ENCODE results near the gene ZNF318.

Gene ZNF318

DNA sequence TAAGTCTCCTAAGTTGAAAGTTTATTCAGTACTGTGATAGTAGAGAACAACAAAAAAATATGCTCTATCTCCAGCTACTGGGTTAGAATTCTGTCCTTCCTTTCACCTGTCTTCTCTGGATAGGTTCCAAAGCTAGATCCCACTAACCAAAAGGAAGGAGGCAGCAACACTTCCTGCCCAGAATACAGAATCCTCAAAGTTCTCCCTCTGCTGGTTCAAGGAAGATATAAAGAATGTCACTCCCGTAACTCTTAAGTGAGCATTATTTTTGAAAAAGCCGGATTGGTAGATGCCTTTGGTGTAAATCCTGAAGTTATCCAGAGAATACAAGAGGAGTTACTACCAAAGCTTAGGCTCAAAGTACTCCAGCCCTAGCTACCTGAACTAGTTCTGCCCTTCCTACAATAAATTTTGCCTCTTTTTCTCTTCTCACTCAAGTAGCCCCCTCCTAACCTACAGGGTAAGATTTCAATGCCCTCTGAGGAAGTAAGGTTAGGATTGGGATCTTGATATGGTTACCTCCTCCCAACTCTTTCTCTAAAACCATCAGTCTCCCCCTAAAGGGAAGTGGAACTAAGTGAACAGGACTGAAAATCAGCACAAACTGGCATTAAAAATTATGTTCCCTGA lies 34.9 kb downstream of the ZNF318 start:
- DNase-seq (ENCODE audit: insufficient read length, low spot score) (peak; percentile 23), FAIRE-seq (peak; percentile 95)
- TF ChIP-seq POLR2A (IDR thresholded peaks at IDR 0.05; ENCODE audit: low read depth, low read length), result no peak

DNA sequence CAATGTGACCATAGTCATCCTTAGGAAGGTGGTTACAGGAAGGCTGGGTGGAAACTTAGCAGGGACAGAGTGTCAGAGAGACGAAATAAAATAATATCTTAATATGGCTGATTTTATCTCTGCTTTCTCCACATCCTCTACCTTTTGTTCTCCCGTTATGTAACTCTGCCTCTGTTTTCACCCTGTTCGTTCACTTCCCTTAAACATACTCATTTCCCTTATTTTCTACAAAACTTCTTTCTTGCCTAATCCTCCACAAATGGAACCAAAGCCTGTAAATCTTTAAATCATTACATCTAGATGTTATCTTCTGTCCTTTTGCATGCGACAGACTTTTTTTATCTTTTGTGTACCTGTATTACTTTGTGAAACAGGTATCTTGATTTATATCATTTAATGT lies 37.6 kb downstream of the ZNF318 start:
- FAIRE-seq, result no peak
- TF ChIP-seq POLR2A (IDR thresholded peaks at IDR 0.05; ENCODE audit: low read depth, low read length), result no peak
- DNase-seq (ENCODE audit: insufficient read length, low spot score), result no peak

DNA sequence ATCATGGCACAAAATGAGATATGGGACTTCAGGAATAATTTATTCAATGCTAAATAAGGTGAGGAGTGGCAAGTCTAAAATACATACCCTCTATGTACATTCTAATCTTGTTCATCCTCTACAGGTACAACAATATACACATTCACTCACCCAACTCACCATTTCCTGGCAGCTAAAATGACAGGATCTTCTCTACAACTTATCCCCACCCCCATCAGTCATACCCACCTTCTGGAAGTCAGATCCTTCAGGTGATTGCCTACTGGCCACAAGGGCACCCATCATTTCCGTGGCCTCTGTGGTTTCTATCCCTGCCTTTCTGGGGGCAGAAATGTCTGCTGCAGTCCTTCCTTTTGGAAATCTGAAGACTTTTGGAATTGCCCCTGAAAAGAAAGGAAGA lies 38.0 kb downstream of the ZNF318 start:
- no peak for TF ChIP-seq POLR2A (IDR thresholded peaks at IDR 0.05; ENCODE audit: low read depth, low read length)
- FAIRE-seq (no peak), DNase-seq (ENCODE audit: insufficient read length, low spot score) (no peak)

DNA sequence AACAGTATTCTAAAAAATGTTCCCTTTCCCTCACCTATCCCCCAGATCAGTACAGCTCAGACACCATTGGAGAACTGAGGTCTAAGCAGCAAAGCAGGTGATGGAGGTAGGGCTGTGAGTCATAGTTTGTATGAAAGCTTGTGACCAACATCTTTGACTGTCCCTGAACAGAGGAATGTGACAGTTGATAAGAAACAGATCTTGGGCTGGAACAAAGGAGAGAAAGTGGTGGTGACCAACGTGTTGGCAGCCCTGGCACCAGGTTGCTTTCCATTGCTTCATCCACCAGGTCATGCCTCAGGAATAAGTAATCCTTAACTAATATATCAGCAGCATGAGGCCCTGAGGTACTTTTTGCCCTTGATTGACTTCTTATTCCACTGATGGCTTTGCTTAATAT lies 40.9 kb downstream of the ZNF318 start:
- DNase-seq (ENCODE audit: insufficient read length, low spot score), result no peak
- TF ChIP-seq POLR2A (IDR thresholded peaks at IDR 0.05; ENCODE audit: low read depth, low read length), result no peak
- FAIRE-seq, result peak; percentile 69

DNA sequence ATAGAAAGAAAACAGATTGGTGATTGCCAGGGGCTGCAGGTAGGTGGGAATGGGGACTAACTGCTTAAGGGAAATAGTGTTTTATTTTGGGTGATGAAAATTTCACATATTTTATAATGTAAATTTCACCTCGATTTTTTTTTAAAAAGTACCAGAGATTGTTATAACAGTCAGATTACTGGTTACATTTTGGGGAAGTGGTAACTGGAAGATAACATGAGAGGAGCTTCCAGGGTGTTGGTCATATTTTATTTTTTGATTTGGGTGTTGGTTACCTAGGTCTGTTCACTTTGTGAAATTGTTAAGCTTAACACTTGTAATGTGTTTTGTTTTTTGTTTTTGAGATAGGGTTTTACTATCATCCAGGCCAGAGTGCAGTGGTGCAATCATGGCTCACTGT lies 43.6 kb downstream of the ZNF318 start:
- FAIRE-seq (no peak), DNase-seq (ENCODE audit: insufficient read length, low spot score) (no peak)
- TF ChIP-seq POLR2A (IDR thresholded peaks at IDR 0.05; ENCODE audit: low read depth, low read length), result no peak

DNA sequence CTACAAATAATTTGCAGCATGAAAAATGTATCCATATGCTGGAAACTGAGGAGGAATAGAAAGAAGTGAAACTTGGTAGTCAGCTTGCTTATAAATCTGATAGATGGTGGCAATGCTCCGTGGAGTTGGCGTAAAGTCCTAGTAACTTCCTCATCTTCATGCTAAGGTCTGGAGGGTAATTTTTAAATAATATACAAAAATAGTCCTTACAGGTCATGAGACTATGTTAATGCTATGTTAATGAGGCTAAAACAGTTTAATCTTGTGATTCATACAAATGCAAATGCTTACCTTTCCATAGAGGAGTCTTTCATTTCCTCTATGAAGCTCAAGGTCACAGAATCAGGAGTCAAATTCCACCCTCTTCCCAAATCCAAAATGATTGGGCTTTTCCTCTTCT lies 51.4 kb downstream of the ZNF318 start:
- FAIRE-seq, result no peak
- no peak for DNase-seq (ENCODE audit: insufficient read length, low spot score)
- no peak for TF ChIP-seq POLR2A (IDR thresholded peaks at IDR 0.05; ENCODE audit: low read depth, low read length)

DNA sequence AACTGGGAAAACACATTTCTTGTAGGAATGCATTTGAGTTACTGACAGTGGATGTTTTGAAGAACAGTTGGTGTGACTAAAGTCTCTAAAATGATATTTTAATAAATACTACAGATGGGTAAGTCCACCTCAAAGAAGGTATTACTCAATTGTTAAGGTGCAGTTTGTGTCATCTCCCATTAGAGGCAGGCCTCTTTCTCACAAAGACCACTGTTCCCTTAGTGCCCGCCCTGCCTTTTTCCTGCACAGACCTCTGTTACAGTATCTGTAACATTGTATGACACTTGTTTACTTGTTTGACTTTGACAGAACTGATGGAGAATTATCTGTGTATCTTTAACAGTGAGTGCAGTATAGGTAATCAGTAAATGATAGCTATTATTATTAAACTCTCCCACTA lies 55.6 kb downstream of the ZNF318 start:
- no peak for TF ChIP-seq POLR2A (IDR thresholded peaks at IDR 0.05; ENCODE audit: low read depth, low read length)
- FAIRE-seq (no peak), DNase-seq (ENCODE audit: insufficient read length, low spot score) (no peak)

DNA sequence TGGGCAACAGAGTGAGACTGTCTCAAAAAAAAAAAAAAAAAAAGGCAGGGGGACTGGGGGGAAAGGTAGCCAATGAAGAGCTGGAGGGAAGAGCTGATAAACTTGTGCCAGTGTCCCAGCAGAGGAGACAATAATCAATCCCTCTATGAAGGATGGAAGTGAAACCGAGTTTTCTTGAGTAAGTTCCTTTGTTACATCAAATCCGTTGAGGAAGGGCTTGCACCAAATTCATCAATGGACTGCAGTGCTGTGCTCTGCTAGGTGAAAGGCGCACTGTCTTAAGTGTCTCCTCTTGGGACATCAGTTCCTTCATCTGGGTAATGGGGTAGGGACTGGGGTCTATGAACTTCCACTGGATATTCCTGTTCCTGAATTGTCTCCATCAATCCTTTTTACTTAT lies 57.8 kb downstream of the ZNF318 start:
- FAIRE-seq (no peak), DNase-seq (ENCODE audit: insufficient read length, low spot score) (no peak)
- no peak for TF ChIP-seq POLR2A (IDR thresholded peaks at IDR 0.05; ENCODE audit: low read depth, low read length)

DNA sequence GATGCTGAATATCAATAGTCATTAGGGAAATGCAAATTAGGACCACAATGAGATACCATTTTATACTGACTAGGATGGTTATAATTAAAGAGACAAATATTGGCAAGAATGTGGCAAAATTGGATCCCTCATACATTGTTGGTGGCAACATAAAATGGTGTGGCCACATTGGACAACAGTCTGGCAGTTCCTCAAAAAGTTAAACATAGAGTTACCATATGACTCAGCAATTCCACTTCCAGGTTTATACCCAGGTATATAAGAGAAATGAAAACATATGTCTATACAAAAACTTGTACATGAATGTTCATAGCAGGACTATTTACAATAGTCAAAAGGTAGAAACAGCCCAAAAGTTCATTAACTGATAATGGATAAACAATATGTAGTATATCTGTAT lies 58.8 kb downstream of the ZNF318 start:
- no peak for FAIRE-seq
- TF ChIP-seq POLR2A (IDR thresholded peaks at IDR 0.05; ENCODE audit: low read depth, low read length), result no peak

DNA sequence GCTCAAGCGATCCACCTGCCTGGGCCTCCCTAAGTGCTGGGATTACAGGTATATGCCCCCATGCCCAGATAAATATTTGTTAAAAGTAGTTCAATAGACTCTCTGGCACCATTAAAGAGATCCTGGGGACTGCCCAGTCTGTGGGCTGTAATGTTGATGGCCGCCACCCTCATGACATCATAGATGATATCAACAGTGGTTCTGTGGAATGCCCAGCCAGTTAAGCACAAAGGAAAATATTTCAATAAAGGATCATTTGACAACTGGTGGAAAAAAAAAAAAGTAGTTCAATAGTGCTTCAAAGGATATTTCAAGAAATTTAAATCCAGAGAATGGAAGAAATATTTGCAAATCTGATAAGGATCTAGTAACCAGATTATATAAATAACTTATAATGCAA lies 59.3 kb downstream of the ZNF318 start:
- FAIRE-seq, result no peak

More for the DNA sequence above, 58.8 kb downstream of the ZNF318 start:
- DNase-seq (ENCODE audit: insufficient read length, low spot score), result no peak

DNA sequence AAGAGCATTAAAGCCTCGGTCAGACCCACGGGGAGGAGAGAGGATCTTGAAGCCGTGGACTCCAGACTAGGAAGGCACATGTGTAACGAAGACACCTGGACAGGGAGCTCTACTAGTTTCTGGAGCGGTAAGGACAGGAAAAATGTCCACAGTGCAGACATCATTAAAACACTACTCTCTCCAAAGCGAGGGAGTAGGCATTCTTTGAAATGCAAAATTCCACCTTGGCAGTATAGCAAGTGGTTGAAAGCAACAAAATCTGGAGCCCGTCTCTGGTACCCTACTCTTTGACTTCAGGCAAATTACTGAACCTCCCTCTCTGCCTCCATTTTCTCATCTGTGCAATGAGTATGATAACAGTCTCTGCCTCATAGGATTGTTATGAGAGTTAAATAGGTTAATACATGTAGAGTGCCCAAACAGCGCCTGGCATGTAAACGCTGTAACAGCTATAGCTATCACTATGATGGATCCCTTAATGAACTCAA lies 60.4 kb downstream of the ZNF318 start:
- DNase-seq (ENCODE audit: insufficient read length, low spot score) (no peak), FAIRE-seq (no peak)
- TF ChIP-seq POLR2A (IDR thresholded peaks at IDR 0.05; ENCODE audit: low read depth, low read length), result no peak

More for the DNA sequence above, 59.3 kb downstream of the ZNF318 start:
- DNase-seq (ENCODE audit: insufficient read length, low spot score), result no peak
- no peak for TF ChIP-seq POLR2A (IDR thresholded peaks at IDR 0.05; ENCODE audit: low read depth, low read length)

DNA sequence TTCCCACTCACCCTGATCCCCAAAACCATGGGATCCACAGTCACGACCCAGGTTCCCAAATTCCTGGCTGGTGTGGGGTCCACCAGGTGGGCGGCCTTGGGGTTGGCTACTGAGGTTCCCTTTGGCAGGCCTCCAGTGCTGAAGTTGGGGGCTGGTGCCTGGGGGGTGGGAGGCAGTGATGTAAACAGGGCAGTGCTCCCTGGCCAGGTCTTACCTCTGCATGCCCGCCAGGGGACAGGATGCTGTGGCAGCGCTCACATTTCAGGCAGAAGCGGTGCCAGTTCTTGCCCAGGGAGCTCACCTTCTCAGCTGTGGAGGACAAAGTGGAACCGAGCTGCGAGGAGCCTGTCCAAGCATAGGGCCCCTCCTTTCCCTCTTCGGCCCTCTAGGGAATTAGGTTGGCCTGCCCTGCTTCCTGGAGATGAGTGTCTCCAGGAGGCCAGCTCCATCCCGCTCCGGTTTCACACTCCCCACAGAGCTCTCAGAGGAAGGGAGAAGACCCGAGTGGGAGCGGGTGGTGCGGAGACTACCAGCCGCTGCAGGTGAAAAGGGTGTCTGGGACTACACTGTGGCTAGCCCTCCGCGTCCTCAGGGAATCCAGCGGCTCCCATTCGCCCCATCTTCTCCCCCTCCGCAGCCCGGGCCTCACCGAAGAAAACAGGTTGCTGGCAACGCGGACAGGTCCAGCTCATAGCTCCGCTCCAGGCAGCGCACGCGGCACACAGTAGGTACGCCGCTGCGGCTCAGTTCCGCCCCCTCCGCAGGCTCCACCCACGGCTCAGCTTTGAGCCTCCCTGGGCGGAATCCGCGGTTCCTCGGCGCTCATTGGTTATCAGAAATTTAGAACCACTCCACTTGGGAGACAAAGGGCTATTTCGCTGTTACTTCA lies 61.1 kb downstream of the ZNF318 start, which contains the start of gene CRIP3:
Gene CRIP3, minus strand, starts transcription at position 726 of the 889 bp plus-strand sequence. Its CDS starts 34 bp downstream, at position 692.
- FAIRE-seq (no peak), DNase-seq (ENCODE audit: insufficient read length, low spot score) (no peak)
- TF ChIP-seq POLR2A (IDR thresholded peaks at IDR 0.05; ENCODE audit: low read depth, low read length), result no peak

DNA sequence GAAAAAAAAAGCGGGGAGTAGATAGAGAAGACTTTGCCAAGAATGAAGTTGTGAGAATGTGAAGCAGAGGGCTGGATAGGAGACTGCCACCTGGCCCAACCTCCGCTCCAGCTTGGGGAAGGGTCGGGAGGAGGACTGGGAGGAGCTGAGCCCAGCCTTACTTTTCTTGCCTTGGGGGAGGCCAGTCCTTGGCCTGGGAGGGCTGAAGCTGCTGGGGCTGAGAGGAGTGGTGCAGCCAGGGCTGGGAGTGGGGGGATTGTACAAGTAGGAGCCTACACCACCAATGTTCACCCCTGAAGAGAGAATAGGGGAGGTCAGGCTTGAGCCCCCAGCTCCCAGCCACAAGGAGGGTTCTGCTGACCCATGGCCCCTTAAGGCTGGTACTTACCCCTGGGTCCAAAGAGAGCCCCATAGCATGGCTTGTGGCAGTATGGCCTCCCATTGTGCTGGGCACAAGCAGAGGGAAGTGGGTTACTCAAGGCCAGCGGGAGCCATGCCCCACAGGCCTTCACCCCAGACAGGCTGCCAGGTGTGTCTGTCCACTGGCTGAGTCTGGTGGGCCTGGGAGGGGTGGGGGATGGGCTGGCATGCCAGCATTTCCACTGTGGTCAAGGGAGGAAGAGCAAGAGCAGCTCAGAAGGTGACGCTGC lies 61.9 kb downstream of the ZNF318 start:
- no peak for FAIRE-seq
- no peak for DNase-seq (ENCODE audit: insufficient read length, low spot score)
- TF ChIP-seq POLR2A (IDR thresholded peaks at IDR 0.05; ENCODE audit: low read depth, low read length), result no peak

DNA sequence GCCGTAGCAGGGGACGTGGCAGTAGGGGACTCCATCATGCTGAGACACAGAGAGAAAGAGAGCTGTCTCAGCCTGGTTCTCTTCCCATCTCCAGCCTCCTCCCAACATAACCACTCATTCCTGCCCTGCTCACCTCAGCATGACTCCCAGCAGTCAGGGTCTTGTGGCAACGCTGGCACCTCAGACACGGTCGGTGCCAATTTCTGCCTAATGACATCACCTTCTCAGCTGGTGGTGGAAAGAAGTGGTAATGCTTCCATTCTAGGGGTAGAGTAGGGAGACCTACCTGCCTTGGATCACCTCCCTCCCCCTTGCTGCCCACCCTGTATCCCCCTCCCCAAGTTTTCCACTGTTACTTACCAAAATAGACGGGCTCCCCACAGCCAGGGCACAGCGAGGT lies 63.4 kb downstream of the ZNF318 start:
- DNase-seq (ENCODE audit: insufficient read length, low spot score) (no peak), FAIRE-seq (no peak)
- TF ChIP-seq POLR2A (IDR thresholded peaks at IDR 0.05; ENCODE audit: low read depth, low read length), result no peak
